Transverse colon (tissue), 3 donors: ENCODE results near the gene PRG3.

Experiments
- CTCF ChIP-seq, 5 experiments: fragments of 200-600 bp in 3 of 5; fragments of 450-650 bp in 2 of 5; sonication (generic) in 3 of 5; IDR thresholded peaks; 1 replicate in 2 of 5; 2 replicates in 3 of 5; pipeline ENCODE4 v1.5.1; 2016 to 2017; ENCODE audit warnings: antibody characterized with exemption in 5 of 5, inconsistent platforms in 3 of 5, mild to moderate bottlenecking in 2 of 5, moderate library complexity in 1 of 5
- EP300 ChIP-seq: sonication (generic); formaldehyde crosslinking; IDR thresholded peaks from one replicate; pipeline ENCODE4 v1.6.1; 2017; ENCODE audit warnings: antibody characterized with exemption, low read depth

- no peak for TF ChIP-seq CTCF (IDR thresholded peaks at IDR 0.05)
- TF ChIP-seq EP300: no peak
These were observed 50.9 kb downstream of the PRG3 start for GRCh38 chr11:57330029-57330428.
